Measurements from ENCODE around the gene GALNT17.

GRCh38 chr7:71555758-71556157 is 423.8 kb downstream of the GALNT17 start:
- TF ChIP-seq POLR2A (IDR thresholded peaks at IDR 0.05; ENCODE audit: low read length) (no peak), GATA1 (IDR thresholded peaks at IDR 0.05; ENCODE audit: low read depth, low read length) (no peak)

All from erythroblast (primary cell).